IMR-90 (cell line): ENCODE results near the gene THRB.

Experiments used
- BHLHE40 ChIP-seq: fragments of 150-350 bp; IDR thresholded peaks from 2 replicates; pipeline ENCODE4 v1.6.1; 2016; ENCODE audit warnings: mild to moderate bottlenecking, low read depth, low read length
- CEBPB ChIP-seq: IDR thresholded peaks from 2 replicates; pipeline ENCODE4 v1.6.1; 2012; ENCODE audit warnings: low read depth, low read length, improper control_type of control experiment
- CTCF ChIP-seq: conservative IDR thresholded peaks from 2 replicates; pipeline ENCODE4 v1.5.1; 2012; ENCODE audit warnings: mild to moderate bottlenecking, low read depth, low read length, improper control_type of control experiment
- FOS ChIP-seq: fragments of 150-350 bp; IDR thresholded peaks from 2 replicates; pipeline ENCODE4 v1.6.1; 2016; ENCODE audit warnings: low read depth, low read length
- POLR2A ChIP-seq: IDR thresholded peaks from 2 replicates; pipeline ENCODE4 v1.6.1; 2012; ENCODE audit warnings: mild to moderate bottlenecking, low read depth, low read length
- RCOR1 ChIP-seq: IDR thresholded peaks from 2 replicates; pipeline ENCODE4 v1.6.1; 2012; ENCODE audit warnings: mild to moderate bottlenecking, low read length, improper control_type of control experiment; ENCODE audit not compliant: insufficient replicate concordance
- RFX5 ChIP-seq: IDR thresholded peaks from 2 replicates; pipeline ENCODE4 v1.8.0; 2012; ENCODE audit warnings: low read depth, mild to moderate bottlenecking, low read length, moderate library complexity
- SMC3 ChIP-seq: fragments of 150-350 bp; IDR thresholded peaks from 2 replicates; pipeline ENCODE4 v1.6.1; 2016; ENCODE audit warnings: low read depth, mild to moderate bottlenecking, antibody characterized with exemption, low read length, moderate library complexity

GRCh38 chr3:24482096-24482705 lies 12.4 kb downstream of the THRB start:
- TF ChIP-seq CTCF: no peak
- no peak for TF ChIP-seq POLR2A
- no peak for TF ChIP-seq CEBPB
- TF ChIP-seq RFX5: no peak
- no peak for TF ChIP-seq FOS
- no peak for TF ChIP-seq SMC3
- TF ChIP-seq RCOR1: no peak
- TF ChIP-seq BHLHE40: no peak
